OCI-M1 (cell line): ENCODE results near the gene TOM1.

Experiments
- DNase-seq: peaks from one replicate; lab custom pipeline; 2025; lab: John Stamatoyannopoulos, UW

TOM1 gene

DNA sequence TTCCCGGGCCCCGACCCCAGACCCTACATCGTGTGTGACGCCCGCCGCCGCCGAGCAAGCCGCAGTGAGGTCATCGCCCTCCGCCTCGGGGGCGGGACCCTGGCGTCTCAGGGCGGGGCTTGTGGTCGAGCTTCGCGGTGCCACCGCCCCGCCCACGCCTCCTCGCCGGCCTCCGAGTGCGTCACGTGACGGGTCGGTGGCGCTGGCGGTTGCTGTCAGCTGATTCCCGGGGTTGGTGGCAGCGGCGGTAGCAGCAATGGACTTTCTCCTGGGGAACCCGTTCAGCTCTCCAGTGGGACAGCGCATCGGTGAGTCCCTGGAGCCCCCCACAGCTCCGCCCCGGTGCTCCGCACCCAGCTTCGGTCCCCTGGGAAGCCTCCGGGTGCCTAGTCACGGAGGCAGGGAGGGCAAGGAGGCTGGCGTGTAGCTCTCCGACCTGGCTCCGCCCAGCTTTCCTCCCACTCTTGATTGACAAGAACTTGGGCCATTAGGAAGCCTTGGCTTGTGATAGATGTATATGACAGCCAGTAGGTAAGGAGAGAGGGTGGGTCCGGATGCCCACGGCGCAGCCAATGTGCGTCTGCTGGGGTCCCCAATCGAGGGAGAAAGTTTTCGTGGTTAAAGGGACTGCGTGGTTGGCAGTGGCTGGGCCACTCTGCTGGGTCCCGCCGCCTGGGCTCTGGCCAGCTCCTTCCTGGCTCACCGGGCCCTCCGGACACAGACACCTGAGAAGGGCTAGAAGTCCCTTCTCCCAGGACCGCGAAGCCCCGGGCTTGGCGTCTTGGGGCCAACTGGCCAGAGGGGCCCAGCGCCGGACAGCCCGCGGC is at the start of gene TOM1:
TSS of gene TOM1 (plus strand) at position 222 of the 827 bp plus-strand sequence. CDS start at position 257, 35 bp downstream.
- DNase-seq = peak; percentile 98

DNA sequence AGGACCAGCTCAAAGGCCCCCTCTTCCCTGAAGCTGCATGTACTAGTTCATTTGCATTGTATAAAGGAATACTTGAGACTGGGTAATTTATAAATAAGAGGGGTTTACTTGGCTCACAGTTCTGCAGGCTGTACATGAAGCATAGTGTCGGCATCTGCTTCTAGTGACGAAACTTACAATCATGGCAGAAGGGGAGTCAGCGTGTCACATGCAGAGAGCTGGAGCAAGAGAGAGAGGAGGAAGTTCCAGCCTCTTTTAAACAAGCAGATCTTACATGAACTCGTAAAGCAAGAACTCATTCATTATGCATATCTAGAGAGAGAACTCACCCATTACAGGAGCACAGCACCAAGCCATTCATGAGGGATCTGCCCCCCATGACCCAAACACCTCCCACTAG is 49.5 kb upstream of the TOM1 start:
- DNase-seq = no peak

DNA sequence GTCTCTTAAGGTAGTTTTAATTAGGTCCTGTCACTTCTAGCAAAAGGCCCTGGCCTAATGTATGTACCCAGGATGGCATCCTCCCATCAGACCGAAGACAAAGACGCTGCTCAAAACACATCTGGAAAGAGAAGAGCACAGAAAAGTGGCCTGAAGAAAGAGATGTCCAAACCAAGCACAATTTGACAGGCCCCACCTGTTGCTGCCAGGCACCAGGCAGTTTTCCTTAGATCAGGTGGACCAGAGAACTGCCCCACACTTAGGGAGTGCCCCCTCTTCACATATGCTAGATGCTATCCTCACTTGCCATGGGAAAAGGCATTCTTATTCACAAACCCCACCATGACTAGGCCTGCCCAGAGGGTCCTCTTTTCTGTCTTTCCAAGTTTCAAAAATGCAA is 45.7 kb upstream of the TOM1 start:
- DNase-seq = no peak

DNA sequence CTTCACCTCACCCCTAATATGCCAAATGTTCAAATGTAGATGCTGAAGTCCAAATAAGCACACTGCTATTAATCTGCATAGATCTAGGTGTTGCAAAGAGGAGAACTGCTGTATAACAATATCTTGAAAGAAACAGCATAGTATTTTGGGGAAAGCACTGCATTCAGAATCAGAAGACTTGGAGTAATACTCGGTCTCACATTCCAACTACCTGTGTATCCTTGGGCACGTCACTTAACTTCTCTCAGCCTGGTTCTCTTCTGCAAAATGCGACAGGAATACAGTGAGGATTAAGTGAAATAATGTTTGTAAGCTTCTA is 42.7 kb upstream of the TOM1 start:
- no peak for DNase-seq

DNA sequence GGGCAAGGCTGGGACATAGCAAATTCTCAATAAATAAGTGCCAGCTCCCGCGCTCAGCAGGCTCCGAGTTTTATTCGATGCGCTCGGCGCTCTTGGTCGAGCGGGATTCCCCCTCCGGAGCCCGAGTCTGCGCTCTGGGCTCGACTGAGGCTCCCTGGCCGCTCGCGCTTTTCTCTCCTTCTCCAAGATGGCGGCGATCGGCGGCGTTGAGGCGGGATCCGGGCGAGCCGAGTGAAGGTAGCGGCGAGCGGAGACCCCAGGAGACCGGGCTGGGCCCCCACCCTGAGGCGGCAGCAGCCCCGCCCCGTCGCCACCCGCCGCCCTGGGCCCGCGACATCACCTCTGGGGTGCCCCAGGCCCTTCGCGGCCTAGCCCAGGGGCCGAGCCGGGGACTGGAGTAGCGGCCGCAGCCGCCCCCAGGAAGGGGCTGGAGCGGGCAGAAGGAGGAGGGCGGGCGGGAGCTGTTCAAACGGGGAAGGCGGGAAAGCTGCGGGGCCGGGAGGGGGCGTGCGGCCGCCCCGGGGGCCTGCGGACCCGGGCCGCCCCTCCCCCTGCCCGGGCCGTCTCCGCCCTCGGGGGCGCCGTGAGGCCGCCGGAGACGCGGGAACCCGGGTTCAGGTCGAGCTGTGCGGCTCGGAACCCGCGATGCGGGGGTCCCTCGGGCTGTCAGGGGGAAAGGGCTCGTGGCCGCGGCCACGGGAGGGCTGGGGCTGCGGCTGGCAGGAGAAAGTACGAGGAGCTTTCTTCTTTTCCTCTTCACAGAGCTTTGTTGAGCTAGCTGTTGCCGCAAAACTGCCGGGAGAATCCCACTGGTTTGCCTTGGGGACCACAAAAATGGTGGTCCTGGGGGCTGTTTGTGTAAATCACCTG is 42.1 kb upstream of the TOM1 start, which contains the start of gene HMGXB4:
TSS of gene HMGXB4 (plus strand) at position 173 of the 870 bp plus-strand sequence. CDS start 4,898 bp downstream, outside the sequence.
- peak; percentile 92 for DNase-seq

DNA sequence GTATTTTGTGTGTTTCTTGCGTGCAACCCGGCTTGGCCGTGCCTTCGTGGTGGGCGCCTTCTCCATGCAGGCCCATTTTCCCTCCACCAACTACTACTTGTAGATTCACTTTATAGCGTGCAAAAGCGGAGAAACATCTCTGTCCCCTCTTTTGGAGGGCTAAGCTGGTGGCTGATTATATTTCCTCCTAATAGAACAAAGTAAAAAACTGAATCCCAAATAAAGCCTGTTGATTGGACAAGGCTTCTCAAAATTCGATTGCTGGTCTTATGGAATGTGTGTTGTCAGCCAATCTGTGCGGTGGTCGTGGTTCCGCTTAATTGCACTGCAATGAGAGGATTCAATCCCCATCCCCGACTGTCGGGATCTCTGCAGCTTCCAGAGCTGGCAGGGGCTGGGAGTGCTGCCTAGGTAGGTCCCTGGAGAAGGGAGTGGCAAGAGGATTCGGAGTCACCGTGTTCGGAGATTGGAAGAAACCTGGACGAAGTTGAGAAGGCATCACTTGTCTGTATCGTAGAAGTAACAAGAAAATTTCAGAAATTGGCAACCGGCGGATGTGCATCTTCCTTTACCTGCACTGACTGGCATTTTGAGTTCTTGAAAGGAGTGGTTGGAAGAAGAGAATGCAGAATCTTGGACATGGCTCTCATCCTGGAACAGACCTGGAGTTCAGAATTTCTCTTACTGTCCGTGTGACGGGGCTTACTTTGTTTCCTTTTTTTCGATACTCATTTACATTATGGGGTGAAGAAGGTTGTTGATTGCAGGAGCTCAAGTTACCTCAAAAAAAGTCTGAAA is 41.3 kb upstream of the TOM1 start:
- DNase-seq = peak; percentile 44

DNA sequence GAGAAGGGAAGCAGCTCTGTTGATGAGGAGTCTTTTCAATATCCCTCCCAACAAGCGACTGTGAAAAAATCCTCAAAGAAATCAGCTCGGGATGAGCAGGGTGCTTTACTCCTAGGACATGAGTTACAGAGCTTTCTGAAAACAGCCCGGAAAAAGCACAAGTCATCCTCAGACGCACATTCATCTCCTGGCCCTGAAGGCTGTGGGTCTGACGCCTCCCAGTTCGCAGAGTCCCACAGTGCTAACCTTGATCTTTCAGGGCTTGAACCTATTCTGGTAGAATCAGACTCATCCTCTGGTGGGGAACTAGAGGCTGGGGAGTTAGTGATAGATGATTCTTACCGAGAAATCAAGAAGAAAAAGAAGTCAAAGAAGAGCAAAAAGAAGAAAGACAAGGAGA is 34.7 kb upstream of the TOM1 start:
- DNase-seq = no peak

DNA sequence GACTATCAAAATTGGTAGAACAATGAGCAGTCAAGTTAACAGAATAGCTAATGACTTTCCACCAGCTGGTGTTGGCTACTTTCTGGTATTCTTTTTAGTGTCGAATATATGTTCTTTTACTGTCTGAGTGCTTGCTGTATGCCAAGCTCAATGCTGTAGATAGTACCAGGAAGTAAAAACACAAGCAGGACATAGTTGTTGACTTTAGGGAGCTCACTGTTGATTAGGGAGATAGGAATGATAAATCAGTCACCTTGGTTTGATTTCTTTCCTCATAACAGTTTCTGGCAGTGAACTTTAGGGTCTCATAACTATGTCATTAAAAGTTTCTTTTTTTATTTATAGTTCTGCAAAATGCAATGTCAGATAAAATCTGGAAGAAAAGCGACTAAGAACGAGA is 33.4 kb upstream of the TOM1 start:
- no peak for DNase-seq

DNA sequence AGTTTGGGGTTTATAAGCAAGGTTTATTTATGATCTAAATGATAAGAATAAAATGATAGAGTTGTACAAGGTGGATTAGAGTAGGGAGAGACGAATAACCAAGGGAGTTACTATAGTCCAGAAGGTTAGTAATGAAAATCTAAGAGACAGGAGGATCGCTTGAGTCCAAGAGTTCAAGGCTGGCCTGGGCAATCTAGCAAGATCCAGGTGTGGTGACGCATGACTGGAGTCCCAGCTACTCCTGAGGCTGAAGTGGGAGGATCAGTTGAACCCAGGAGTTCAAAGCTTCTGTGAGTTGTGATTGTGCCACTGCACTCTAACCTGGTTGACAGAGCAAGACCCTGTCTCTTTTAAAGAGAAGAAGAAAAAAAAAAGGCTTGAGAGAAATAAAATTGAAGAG is 30.1 kb upstream of the TOM1 start:
- DNase-seq = no peak

DNA sequence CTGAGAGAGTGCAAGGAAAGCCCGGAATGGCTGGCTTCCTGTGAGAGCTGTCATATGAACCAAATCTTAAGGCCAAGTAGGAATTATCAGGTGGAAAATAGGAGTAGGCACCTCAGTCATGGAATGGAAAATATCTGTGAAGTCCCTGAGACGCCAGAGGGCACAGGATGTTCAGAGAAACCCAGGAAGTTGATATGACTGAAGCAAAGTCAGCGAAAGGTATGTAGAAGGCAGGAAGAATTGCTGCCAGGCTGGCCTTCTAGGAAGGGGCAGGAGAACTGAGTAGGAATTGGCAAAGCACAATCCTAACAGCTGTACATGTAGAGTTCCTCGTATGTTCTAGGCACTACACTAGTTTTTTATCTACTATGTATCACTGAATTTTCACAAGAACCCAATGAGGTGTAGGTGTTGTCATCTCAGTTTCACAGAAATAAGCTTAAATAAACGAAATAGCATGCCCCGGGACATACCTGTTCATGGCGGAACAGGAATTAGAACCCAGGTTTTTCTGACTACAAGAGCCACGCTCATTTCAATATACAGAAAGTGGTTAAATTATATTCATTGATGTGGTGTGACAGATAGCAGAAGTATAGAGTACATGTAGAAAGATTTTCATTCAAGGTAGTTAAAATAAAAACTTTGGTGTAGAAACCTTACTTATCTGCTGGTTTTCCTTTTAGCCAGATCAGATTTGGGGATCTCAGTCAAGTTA is 25.4 kb upstream of the TOM1 start:
- no peak for DNase-seq

DNA sequence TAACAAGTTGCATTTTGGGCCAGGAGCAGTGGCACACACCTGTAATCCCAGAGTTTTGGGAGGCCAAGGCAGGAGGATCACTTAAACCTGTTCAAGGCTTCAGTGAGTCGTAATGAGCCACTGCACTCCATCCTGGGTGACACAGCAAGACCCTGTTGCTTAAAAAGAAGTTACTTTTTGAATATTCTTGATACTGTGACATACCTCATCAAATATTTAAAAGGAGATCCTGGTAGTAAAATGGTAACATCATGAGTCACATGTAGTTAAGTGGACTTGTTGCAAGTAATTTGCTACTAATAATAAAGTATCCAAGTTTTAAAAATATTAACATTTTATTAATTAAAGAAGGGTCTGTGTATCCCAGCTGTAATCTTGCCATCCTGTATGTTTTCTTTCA is 24.1 kb upstream of the TOM1 start:
- DNase-seq = no peak

DNA sequence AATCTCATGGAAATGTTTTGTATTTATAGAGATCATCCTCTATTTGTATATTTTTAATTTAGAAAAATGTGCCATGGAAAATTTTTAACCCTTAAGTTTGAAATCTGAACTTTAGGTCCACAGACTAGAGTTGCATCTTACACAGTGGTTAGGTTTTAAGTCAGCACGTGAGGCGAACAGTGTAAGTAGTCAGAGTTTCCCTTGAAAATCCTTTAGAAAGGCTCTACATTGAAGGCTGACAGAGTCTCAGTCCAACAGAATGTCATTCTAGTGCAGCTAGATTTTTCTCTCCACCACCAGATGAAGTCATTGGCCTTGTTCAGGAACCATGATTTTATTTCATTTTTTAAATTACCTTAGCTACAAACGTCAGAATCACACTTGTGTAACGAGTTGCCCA is 23.7 kb upstream of the TOM1 start:
- DNase-seq = no peak

DNA sequence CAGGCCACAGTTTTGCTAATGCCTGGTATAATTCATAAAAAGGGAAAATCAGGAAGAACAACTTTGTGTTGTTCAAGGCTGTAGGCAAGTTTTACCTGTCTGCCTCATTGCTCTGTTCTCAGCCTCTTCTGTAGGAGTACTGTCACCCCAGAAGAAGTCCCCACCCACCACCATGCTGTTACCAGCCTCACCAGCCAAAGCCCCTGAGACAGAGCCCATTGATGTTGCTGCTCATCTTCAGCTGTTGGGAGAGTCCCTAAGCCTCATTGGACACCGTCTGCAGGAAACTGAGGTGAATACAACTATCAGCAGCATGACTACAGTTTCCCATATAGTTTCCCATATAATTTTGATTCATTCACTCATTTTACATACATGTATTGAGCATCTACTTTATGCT is 11.6 kb upstream of the TOM1 start:
- no peak for DNase-seq

DNA sequence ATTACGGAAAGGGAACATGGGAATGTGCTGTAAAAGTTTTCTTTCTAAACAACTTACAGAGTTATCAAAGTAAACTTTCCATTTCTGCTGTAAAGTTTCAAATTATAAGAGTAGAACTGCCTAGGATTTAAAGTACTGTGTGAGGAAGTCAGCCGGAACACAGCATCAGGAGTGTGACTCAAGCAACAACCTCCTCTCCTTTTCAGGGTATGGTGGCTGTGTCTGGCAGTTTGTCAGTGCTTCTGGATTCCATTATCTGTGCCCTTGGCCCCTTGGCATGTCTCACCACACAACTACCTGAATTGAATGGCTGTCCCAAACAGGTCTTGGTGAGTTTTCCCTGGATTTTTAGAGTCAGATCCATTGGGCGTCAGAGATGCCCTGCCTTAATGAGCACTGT is 6.9 kb upstream of the TOM1 start:
- DNase-seq = no peak

DNA sequence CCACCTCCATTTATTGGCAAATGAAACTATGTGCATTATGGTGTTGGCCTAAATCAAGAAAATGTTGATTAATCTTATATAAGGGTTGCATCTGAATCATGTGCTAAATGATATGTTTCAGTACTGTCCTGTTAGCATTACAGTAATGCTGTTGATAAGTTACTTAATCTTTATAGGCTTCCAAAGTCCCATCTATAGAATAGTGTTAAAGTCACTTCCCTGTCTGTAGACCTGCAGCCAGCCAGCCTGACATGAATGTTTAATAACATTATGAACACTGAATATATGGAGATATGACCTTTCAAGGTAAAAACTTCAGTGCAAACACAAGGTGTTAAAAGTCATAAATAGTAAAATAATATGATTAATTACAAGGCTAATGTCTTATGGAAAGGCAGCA is 3.6 kb upstream of the TOM1 start:
- DNase-seq = no peak

DNA sequence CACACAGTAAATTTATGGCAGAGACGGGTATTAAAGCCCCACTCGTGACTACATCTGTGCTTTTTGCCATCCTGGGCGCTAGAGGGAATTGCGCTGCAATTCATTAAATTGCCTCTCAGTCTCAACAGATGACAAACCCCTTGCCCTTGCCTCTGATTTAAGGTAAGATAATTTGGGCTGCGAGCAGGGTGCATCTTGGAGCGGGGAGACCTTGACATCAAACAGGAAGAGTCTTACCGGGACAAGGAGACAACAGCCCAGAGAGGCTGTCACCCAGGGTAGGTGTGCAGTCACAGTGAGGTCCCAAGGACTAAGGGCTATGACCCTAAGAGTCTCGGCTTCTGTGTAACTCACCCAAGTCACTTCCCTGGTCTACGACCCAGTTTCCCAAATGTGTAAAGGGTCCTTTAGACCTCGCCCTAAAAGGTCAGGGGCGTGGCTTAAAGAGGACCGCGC is 449 bp upstream of the TOM1 start:
- peak; percentile 83 for DNase-seq

DNA sequence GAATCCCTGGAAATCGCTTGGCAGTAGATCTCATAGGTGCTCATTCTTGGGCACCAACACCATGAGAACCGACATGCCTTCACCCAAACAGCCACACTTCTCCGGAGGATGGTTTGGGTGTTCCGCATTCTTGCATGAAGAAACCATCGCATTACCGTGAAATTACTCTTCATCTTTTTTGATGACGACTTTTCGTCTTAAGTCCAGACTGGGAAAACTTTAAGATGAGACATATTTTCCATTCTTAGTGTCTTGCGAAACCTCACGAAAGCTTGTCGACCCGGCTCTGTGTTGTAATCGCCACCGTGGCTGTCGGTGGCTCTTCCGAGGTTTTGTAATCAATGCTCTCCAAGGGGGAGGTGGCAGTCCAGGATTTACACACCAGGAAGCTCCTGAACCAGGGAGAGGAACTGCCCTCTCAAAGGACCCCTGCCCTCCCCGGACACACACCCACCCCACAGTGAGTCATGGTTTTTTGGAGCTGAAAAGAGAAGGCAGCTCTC is 1.7 kb downstream of the TOM1 start:
- peak; percentile 85 for DNase-seq

DNA sequence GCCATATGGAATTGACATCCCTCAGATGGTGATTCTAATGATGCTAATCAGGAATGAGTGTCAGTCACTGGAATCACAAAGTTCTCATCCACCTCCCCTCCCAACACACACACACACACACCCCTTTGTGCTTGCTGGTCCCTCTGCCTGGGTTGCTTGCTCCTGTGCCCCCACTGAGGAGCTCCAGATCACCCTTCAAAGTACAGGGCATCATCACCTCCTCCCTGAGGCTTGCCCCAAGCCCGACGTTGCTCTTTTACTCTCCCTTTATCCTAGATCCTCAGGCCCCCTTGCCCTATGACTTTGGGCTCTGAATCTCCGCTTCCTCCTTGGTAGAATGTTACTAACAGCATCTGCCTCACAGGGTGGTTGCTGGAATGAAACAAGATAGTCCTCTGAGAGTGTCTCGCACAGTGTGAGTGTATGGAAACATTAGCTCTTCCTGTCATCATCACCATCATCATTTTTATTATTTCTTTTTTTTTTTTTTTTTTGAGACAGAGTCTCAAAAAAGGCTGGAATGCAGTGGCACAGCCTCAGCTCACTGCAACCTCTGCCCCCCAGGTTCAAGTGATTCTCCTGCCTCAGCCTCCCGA is 3.4 kb downstream of the TOM1 start:
- DNase-seq = no peak

DNA sequence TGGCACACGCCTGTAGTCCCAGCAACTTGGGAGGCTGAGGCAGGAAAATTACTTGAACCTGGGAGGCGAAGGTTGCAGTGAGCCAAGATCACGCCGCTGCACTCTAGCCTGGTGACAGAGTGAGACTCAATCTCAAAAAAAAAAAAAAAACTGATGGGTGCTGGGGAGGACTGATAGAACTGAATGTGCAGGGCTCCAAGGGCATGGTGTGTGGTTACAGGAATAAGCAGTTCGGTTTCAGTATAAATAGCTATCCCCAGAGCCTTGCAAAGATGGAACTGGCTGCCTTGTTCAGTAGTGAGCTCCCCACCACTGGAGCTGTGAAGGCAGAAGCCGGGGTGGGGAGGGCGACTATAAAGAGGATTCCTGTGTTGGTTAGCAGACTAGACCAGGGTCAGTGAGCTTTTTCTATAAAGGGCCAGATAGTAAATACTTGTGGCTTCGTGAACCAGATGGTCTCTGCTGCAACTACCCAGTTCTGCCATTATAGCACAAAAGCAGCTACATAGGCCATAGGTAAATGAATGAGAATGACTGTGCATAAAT is 5.9 kb downstream of the TOM1 start:
- no peak for DNase-seq

DNA sequence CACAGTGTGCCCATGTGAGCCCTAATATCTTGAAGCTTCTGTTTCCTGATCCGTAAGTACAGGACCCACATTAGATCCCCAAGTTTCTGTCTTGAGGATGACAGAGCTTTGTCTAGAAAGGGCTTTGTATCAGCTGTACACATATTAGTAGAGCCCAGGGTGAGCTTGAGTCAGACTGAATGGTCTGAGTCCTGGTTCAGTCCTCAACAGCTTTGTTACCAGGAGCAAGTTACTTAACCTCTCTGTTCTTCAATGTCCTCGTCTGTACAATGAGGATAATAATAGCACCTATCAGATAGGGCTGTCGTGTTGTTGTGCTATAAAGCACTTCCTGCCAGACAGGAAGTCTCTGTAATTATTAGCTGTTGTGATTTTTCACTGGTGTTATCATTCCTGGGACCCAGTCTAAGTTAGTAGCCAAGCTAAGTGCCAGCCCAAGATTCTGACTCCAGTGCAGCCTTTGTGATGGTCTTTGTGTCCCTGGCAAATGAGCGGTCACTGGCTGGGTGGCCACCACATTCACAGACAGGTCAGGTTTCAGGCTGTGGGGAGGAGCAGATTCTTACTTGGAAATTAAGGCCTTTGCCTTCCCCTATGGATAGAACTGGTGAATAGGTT is 6.8 kb downstream of the TOM1 start:
- DNase-seq = no peak
